HepG2 (cell line): Measurements from ENCODE around the gene SSX5. TPM values are rescaled to one million over a fixed set of nuclear protein-coding genes. Genes with fewer than 3 reads are reported as not detected.

Source experiments
- ATAC-seq: fragments of 200-7000 bp; cut with Tn5 transposase; 3 replicates; pipeline ENCODE4 v1.9.1; 2020; ENCODE audit warnings: mild to moderate bottlenecking, moderate library complexity
- BruUV-seq: library from RNA; stranded (reverse); fragments of 400-500 nt; replicated peaks from 2 replicates; lab custom pipeline; 2021; lab: Mats Ljungman, UMichigan
- CTCF ChIA-PET: fragments of 300-600 bp; formaldehyde crosslinking; extraction: SDS; loops from one replicate; lab custom pipeline; 2021; ENCODE audit warnings: low total read pairs, inconsistent platforms, low intra/inter-chr PET ratio; lab: Yijun Ruan, JAX
- POLR2A ChIA-PET: fragments of 350-600 bp; sonication (Branson Sonifier 250); formaldehyde crosslinking; loops from one replicate; lab custom pipeline; 2020; ENCODE audit warnings: antibody characterized with exemption, inconsistent platforms; lab: Yijun Ruan, JAX
- DNase-seq: peaks from one replicate; pipeline ENCODE4 v3.0.0-alpha.2; 2015; ENCODE audit warnings: low spot score
- FAIRE-seq: peaks from 3 replicates; lab custom pipeline; 2011; peaks lifted over from hg19 to GRCh38; lab: Jason Lieb, UNC
- H2AFZ ChIP-seq: one replicate; pipeline ENCODE4 v1.6.1; 2011; ENCODE audit warnings: low read length, inconsistent platforms
- H3K27ac ChIP-seq: fragments of 300-600 bp; 3 replicates; pipeline ENCODE4 v1.8.0; 2011; ENCODE audit warnings: mixed run types, mild to moderate bottlenecking, mixed read lengths, low read length, inconsistent platforms; ENCODE audit not compliant: insufficient read depth; ENCODE audit errors: extremely low read length
- H3K27me3 ChIP-seq, 2 experiments: fragments of 200-600 bp in 1 of 2; 2 replicates in 1 of 2; 3 replicates in 1 of 2; pipeline versions ENCODE4 v1.6.0 to v1.8.0; 2011; ENCODE audit warnings: low read length in 2 of 2, mild to moderate bottlenecking in 2 of 2, moderate library complexity in 2 of 2, inconsistent platforms in 1 of 2; ENCODE audit not compliant: insufficient read depth in 2 of 2, control insufficient read depth in 1 of 2
- H3K36me3 ChIP-seq, 2 experiments: fragments of 200-600 bp in 1 of 2; replicated peaks in 1 of 2; 2 replicates in 1 of 2; 3 replicates in 1 of 2; pipeline versions ENCODE4 v1.5.1 to v1.8.0; 2011; ENCODE audit warnings: low read length in 2 of 2, inconsistent platforms in 1 of 2; ENCODE audit not compliant: insufficient read depth in 2 of 2, control insufficient read depth in 1 of 2
- H3K4me1 ChIP-seq: 2 replicates; pipeline ENCODE4 v1.5.1; 2012; ENCODE audit warnings: low read length, inconsistent platforms; ENCODE audit not compliant: insufficient read depth
- H3K4me2 ChIP-seq: 2 replicates; pipeline ENCODE4 v1.6.0; 2011; ENCODE audit warnings: low read depth, low read length, inconsistent platforms
- H3K4me3 ChIP-seq, 3 experiments: fragments of 200-600 bp in 1 of 3; sonication (generic), shearing (Covaris generic) in 1 of 3; replicated peaks in 1 of 3; 2 replicates each; pipeline ENCODE4 v1.5.1; 2011 to 2016; ENCODE audit warnings: low read length in 3 of 3, inconsistent platforms in 2 of 3, low read depth in 2 of 3, mild to moderate bottlenecking in 2 of 3, control low read depth in 1 of 3, mixed read lengths in 1 of 3; ENCODE audit not compliant: insufficient read depth in 1 of 3
- H3K79me2 ChIP-seq: one replicate; pipeline ENCODE4 v1.6.1; 2011; ENCODE audit warnings: low read length, inconsistent platforms; ENCODE audit not compliant: insufficient read depth
- H3K9ac ChIP-seq: 2 replicates; pipeline ENCODE4 v1.6.0; 2011; ENCODE audit warnings: mild to moderate bottlenecking, low read depth, low read length, inconsistent platforms; ENCODE audit not compliant: insufficient read depth
- H3K9me3 ChIP-seq: 2 replicates; pipeline ENCODE4 v1.5.1; 2012; ENCODE audit warnings: mild to moderate bottlenecking, low read length
- H4K20me1 ChIP-seq: 2 replicates; pipeline ENCODE4 v1.6.0; 2011; ENCODE audit warnings: inconsistent platforms, mild to moderate bottlenecking, low read length, moderate library complexity; ENCODE audit not compliant: insufficient read depth
- EHMT2 ChIP-seq: fragments of 200-600 bp; sonication (generic); IDR thresholded peaks from 2 replicates; pipeline ENCODE4 v1.7.0; 2017; ENCODE audit warnings: antibody characterized with exemption, low read depth, low read length, borderline replicate concordance
- ELK4 ChIP-seq: sonication (generic); formaldehyde crosslinking; IDR thresholded peaks from 2 replicates; pipeline ENCODE4 v1.9.0; 2021; ENCODE audit warnings: missing genetic modification reagents, borderline replicate concordance
- ETV5 ChIP-seq: IDR thresholded peaks from 2 replicates; pipeline ENCODE4 v1.6.1; 2018; ENCODE audit warnings: missing biosample characterization, missing genetic modification reagents, inconsistent platforms, borderline replicate concordance
- GMEB2 ChIP-seq: IDR thresholded peaks from 2 replicates; pipeline ENCODE4 v1.6.1; 2016; ENCODE audit warnings: missing biosample characterization, missing genetic modification reagents, low read depth
- HDAC2 ChIP-seq: sonication (generic); formaldehyde crosslinking; IDR thresholded peaks from 2 replicates; pipeline ENCODE4 v1.4.0; 2020; ENCODE audit warnings: missing genetic modification reagents
- JUND ChIP-seq: sonication (generic); formaldehyde crosslinking; IDR thresholded peaks from 2 replicates; pipeline ENCODE4 v1.8.0; 2022; ENCODE audit warnings: mild to moderate bottlenecking, missing genetic modification reagents
- NFKB2 ChIP-seq: sonication (generic); formaldehyde crosslinking; IDR thresholded peaks from 2 replicates; pipeline ENCODE4 v1.4.0; 2020; ENCODE audit warnings: missing genetic modification reagents, borderline replicate concordance
- RFX1 ChIP-seq: fragments of 450-650 bp; IDR thresholded peaks from 2 replicates; pipeline ENCODE4 v1.6.1; 2017
- RFX5 ChIP-seq: IDR thresholded peaks from 2 replicates; pipeline ENCODE4 v1.6.1; 2011; ENCODE audit warnings: low read depth, low read length, improper control_type of control experiment
- RXRB ChIP-seq: IDR thresholded peaks from 2 replicates; pipeline ENCODE4 v1.6.1; 2016; ENCODE audit warnings: borderline replicate concordance, missing genetic modification reagents, missing compliant biosample characterization
- SRSF9 ChIP-seq: fragments of 200-400 bp; formaldehyde crosslinking; IDR thresholded peaks from 2 replicates; pipeline ENCODE4 v1.6.1; 2018; ENCODE audit warnings: borderline replicate concordance, mild to moderate bottlenecking, low read depth, low read length; ENCODE audit not compliant: insufficient read depth, poor library complexity, severe bottlenecking
- TFAP4 ChIP-seq: sonication (generic); IDR thresholded peaks from 2 replicates; pipeline ENCODE4 v1.6.1; 2016; ENCODE audit warnings: low read depth, borderline replicate concordance
- ZFP90 ChIP-seq: sonication (generic); formaldehyde crosslinking; IDR thresholded peaks from 2 replicates; pipeline ENCODE4 v1.8.0; 2022; ENCODE audit warnings: missing genetic modification reagents, mild to moderate bottlenecking, inconsistent platforms, borderline replicate concordance
- ZNF768 ChIP-seq: sonication (generic); formaldehyde crosslinking; IDR thresholded peaks from 2 replicates; pipeline ENCODE4 v1.4.0; 2020; ENCODE audit warnings: missing genetic modification reagents
- WGBS: methylation state at CpG from one replicate; pipeline ENCODE4 v1.1.6; 2017; ENCODE audit warnings: low lambda C conversion rate; 5-methylcytosine and 5-hydroxymethylcytosine counted together
- in situ Hi-C: cut with HindIII; loops from 2 replicates; pipeline ENCODE4 v1.10.0; 2017; ENCODE audit warnings: low pct_unique_long_range_greater_than_20kb; ENCODE audit not compliant: extremely low pct_ligation_motif_present
- intact Hi-C: fragments of 100-400 bp; cut with micrococcal nuclease; formaldehyde crosslinking; loops from one replicate; pipeline ENCODE4 v1.10.0; 2022; ENCODE audit not compliant: unreplicated experiment
- polyA plus RNA-seq, 8 experiments: library from polyadenylated mRNA; depleted of rRNA in 3 of 8; stranded (reverse) in 7 of 8; unstranded in 1 of 8; fragments of >200 nt; fragmentation: Illumina TruSeq in 4 of 8; extraction: Trizol in 4 of 8; gene quantifications; 2 replicates each; pipeline versions ENCODE4 v1.2.1 to v1.2.3, GENCODE V29; 2011 to 2016; ENCODE audit warnings: low read depth in 4 of 8, missing spikeins in 1 of 8, mixed read lengths in 1 of 8; ENCODE audit not compliant: insufficient read depth in 1 of 8
- total RNA-seq, 5 experiments: library from RNA; depleted of rRNA; stranded (reverse); fragments of >200 nt; fragmentation: Illumina TruSeq; extraction: Trizol; gene quantifications; 2 replicates each; pipeline ENCODE4 v1.2.3, GENCODE V29; 2016; ENCODE audit warnings: low read depth in 1 of 5
- TF ChIP-seq, protein P1 (sequence below): sonication (generic); formaldehyde crosslinking; IDR thresholded peaks from 2 replicates; pipeline ENCODE4 v1.9.0; 2021; ENCODE audit warnings: missing genetic modification reagents, mild to moderate bottlenecking, borderline replicate concordance

The SSX5 gene
- total and polyA plus RNA-seq, 2 of the 13 experiments (the other 11 are each of a cell fraction or from before 2014, with no cell fraction given) = not detected

GRCh38 chrX:48165241-48165640, 31.4 kb downstream of the SSX5 start:
- DNase-seq (no peak), FAIRE-seq (no peak), ATAC-seq (no peak)
- Histone ChIP-seq H3K27ac (no peak overlapping the region), H3K9ac (no peak overlapping the region), H3K36me3 (no peaks in the 10 kb centered on the region), H3K9me3 (no peaks in the 10 kb centered on the region), H3K4me2 (no peak overlapping the region), H3K4me1 (no peaks in the 10 kb centered on the region), H4K20me1 (no peaks in the 10 kb centered on the region), H3K27me3 (no peaks in the 10 kb centered on the region), H3K79me2 (no peaks in the 10 kb centered on the region), H2AFZ (no peak overlapping the region), H3K4me3 (no peak overlapping the region)
- CTCF ChIA-PET = no interaction called here
- WGBS = 33% methylated on average over 10 of the region's 12 CpGs
- TF ChIP-seq RXRB (CRISPR knock-in tag) (no peak), ZNF768 (no peak), ZFP90 (CRISPR knock-in tag) (no peak), GMEB2 (no peak), ETV5 (no peak), HDAC2 (CRISPR knock-in tag) (no peak), JUND (CRISPR knock-in tag) (no peak), EHMT2 (no peak), ELK4 (no peak), RFX1 (no peak), RFX5 (no peak), NFKB2 (CRISPR knock-in tag) (no peak), SRSF9 (no peak), TFAP4 (no peak)
- TF ChIP-seq, protein P1, sequence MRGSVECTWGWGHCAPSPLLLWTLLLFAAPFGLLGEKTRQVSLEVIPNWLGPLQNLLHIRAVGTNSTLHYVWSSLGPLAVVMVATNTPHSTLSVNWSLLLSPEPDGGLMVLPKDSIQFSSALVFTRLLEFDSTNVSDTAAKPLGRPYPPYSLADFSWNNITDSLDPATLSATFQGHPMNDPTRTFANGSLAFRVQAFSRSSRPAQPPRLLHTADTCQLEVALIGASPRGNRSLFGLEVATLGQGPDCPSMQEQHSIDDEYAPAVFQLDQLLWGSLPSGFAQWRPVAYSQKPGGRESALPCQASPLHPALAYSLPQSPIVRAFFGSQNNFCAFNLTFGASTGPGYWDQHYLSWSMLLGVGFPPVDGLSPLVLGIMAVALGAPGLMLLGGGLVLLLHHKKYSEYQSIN (CRISPR knock-in tag) = no peak
- BruUV-seq = no TSS peak
- in situ Hi-C loops (no loop called here), intact Hi-C loops (no loop called here)
- POLR2A ChIA-PET = no interaction called here
